GF-D8 (cell line): Measurements from ENCODE around the gene RASL12.

Experiments used
- DNase-seq: peaks from one replicate; lab custom pipeline; 2025; lab: John Stamatoyannopoulos, UW

Gene RASL12

DNA sequence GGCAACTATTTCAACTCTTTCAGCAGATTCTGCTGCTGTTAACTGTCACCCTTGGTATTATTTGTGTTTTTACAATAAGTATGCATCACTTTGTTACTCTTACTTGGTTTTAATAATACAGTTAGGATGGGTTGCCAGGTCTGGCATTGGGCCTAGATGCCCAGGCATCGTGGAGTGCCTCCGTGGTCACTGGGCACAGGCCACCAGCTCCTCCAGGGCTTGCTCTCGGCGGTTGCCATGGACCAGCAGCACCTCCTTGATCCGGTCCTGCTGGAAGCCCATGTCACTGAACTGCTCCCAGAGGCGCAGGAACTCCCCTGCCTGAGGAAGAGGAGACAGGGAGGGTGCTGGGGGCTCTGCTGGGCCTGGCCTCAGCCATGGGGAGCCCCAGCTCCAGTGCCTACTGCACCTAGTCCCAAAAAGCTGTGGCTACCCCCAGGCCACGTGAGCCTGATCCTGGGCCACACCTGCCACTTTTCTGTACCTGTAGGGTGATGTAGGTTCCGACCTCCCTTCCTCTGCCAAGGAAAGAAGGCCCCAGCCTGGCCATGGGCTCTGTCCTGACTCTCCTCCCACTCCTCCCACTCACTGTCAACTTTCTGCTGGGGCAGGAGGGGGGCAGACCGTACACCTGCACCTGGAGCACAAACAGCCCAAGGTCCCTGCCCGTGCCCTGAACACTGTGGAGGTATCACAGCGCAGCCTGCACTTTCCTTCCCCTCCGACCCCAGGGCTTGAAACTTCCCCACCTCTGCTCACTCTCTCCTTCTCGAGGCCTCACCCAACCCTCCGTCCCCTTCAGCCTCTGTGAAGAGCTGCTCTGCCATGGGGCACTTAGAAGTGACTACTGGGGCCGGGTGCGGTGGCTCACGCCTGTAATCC, 25.4 kb upstream of the RASL12 start:
- no peak for DNase-seq

DNA sequence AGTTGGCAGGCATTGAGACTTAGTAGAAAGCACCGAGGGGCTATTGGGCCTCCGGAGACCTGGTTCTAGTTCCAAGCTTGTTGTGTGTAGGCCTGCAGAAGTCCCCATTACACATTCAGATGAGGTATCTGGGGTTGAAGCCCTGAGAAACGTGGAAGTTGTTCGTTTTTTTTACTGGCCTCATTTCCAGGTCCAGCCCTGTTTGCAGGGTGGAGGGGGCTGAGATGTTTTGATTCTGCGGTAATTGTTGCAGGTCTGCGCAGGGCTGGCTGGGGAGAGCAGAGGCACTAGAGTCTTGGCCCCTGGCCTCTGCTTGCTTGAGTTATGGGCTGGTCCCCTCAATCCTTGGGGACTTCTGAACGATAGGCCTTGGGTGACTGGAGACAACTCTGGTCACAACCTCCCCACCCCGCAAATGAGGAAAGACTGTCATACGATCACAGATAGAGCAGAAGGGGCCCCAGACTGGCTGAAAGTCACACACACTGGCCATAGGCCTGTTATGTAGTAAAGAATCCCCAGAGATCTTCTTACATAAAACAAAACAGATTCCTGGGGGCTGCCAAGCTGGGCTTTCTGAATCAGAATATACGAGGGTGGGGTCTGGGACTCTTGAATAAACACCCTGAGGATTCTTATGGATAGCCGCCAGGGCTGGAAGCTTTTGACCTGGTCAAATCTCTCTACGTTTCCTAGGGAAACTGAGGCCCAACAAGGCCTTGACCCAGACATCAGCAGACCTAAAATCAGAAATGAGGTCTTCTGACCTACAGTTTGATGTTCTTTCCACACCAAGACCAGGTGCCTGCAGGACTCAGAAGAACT, 24.4 kb upstream of the RASL12 start:
- DNase-seq = no peak

DNA sequence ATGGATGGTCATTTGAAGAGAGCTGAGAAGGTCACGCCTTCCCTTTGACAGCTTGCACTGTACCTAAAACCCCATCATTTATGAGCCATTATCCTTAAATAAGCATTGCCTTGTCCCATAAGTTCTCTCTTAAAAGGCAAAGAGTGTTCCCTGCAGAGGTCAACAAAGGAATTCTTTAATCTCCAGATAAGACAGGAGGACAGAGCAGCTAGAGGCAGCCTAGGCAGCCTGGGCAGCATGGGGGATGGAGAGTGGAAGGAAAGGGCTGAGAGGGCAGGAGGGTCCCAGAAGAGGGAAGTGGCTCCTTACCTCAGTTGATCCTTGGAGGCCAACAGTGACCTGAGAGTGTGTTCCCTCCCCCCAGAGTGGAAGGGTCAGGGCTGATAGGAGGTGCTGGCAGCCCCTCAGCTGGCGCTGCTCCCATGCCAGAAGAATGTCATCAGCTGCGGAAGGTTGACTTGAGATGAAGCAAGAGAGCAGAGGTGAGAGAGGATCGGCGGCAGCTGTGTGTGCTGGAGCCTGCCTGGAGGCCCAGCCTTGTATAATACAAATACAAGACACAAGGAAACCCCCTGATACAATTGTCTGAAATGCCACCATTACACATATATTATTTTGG, 21.5 kb upstream of the RASL12 start:
- DNase-seq = no peak

DNA sequence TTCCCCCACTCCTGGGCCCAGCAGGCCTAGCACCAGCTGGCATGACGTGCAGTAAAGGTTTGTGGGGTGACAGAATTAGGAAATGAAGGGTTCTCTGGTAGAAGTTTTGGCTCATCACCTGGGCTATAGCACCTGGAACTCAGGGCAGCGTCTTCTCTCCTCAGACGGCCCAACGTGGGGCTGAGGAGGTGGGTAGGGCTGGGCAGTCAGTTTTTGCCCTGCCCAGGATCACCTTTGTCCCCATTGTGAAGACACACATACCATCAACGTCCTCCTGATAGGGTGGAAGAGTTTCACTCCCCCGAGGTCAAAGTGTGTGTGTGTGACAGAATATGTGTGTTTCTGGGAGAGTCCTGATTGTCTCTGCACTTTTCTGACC, 20.8 kb upstream of the RASL12 start:
- no peak for DNase-seq

DNA sequence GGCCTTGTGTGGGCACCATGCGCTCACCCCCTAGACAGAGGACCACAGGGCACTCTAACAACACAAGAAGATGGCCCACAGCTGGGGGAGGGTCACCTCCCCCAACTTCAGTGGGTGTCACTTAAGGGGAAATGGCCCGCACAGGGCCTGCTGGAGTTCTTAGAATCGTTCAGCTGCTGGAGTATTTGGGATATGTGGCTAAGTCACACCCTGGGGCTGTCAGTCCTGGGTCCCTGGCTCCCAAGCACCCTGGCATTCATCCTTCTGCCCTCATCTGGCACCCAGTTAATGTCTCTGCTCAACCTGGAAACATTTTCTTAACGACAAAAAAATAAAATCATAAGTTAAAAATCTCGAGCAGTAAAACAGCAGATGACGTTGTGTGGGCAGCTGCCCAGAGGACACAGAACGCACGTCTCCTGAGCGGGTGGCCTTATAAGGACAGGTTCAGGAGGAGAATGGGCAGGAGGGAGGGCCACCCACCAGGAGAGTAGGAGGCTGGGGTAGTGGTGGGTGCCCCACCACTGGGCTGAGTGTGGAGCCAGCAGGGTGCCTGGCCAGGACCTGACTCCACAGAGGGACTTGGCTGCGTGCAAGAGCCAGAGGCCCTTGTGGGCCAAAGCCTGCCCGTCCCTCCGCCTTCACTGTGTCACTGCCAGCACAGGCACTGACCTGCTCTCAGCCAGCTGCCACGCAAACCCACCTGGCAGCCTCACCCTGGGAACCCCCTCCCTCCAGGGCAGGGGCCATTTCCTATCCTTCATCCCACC, 20.3 kb upstream of the RASL12 start:
- DNase-seq = no peak

DNA sequence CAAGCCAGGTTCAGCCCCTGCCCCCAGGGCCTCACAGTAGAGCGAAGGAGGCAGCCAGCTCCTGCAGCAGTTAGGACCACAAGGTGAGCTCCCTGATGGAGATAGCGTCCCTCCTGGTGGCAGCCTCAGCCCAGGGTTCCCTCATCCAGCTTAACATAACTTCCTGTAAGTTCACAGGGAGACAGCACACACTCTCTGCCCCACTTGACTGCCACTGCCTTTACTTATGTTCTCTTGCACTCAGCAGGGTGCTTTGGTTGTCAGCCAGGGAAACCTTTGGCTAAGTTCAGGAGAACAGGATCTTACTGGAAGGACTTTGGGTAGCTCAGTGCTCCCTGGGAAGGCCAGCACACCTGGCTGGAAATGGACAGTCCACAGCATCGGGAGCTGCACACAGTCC, 19.6 kb upstream of the RASL12 start:
- no peak for DNase-seq

DNA sequence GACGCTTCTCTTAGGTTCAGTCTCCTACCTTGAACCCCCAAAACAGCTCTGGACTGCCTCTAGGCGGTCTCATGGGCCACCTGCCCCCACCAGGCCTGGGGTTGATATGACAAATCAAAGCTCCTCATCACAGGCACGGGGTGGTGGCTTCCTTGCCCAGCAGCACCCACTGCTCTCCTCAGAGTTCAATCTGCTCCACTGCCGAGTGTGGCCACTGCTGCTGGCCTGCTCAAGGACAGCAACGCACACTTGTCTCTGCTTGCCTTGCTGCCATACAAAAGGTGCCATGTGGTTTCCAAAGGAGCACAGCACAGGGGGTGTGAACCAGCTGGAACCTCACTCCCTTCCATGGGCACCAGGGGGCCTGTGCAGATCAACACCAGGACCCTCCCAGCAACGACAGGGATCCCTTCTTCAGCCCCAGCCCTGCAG, 18.9 kb upstream of the RASL12 start:
- no peak for DNase-seq

DNA sequence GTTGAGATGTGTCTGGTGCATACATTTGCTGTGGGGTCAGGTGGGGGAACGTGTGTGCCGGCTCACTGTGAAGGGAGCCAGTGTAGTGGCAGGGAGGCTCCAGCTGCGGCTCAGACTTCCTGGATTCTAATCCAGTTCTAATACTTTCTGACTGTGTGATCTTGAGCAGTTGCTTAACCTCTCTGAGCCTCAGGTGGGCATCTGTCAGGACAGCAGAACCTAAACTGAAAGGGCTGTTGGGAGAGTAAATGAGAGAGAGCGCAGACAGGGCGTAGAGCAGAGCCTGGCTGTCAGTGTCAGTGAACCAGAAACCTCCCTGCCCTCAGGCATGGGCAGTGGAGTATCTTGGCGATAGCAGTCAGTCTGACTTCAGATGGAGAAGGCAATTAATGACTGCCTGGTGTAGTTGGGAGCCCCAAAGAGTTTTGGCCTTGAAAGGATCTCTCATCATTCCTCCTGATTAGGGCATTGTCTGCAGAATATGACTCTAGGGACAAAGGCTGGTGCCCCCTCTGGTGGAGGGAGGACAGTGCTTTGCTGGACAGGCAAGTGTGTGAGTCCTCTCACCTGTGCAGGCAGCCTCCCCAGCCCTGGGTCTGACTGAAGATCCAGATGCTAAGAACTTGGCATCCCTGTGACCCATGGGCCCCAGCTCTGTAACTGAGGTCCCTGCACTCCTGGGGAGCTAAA, 18.3 kb upstream of the RASL12 start:
- DNase-seq = no peak

DNA sequence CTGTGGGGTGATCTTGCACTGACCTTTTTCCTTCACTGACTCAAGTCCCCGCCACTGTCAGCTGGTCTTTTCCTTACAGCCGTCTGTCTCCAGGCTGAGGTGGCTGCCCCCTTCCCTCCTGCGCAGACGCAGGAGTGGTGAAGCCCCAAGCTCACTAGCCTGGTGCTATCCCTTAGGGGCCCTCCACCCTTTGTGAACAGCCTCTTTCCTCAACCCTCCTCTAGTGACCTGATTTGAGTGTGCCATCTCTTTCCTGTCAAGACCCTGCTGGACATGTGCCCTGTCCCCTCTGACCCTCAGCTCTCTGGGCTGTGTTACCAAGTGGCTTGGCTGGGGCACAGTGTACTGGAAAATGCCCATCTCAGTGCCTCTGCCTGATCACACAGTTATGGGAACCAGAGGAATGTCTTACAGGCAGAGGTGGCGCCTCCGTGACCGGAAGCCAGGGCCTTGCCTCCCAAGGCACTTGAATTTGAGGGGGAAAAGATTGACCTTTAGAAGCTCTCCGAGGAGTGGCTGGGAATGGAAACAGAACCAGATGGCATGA, 17.5 kb upstream of the RASL12 start:
- no peak for DNase-seq

DNA sequence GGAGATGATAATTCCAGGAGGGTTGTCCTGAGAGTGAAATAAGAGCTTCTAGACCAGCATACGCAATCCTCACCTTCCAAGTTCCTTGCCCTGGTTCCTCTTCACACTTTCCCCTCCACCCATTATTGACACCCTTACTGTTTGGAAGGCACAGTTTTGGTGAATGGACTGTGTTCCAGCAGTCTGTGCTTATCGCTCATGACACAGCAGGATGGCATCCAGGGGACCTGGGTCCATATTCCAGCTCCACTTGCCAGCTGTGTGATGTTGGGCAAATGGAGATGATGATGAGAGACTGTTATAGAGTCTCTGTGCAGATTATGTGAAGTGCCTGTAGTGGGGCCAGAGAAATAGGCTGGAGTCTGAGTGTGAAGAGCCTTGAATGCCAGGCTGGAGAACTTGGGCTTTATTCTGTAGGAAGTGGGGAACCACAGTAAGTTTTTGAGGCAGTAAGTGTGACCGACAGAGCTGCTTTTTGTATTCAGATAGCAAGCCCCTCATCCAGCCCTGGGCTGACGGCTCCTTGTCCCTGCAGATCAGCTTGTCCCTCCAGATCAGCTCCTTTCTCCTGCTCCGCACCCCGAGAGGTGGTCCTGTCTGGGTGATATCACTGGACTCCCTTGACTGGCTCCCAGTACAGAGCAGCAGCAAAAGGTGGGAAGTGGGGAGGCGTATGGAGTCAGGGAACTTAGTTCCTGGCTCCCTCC, 16.9 kb upstream of the RASL12 start:
- DNase-seq = no peak

DNA sequence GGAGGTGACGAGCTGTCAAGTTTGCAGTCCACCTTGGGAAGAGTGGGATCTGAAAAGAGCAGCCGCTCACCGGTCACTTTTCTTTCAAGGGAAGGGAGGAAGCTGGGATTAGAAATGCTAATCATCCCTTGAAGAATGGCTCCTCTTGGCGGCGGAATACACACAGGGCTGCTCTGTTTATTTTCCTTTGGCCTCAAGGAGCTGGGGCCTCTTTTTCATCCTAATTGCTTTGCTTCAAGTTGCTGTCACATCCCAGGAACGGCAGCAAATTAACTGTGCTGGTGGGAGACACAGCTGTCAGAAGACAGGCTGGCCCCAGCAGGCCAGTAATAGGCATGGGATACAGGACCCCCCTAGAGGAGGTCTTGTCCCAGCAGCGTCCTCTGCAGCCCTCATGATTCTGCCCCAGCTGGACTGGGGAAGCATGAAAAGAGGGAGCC, 15.5 kb upstream of the RASL12 start:
- no peak for DNase-seq

DNA sequence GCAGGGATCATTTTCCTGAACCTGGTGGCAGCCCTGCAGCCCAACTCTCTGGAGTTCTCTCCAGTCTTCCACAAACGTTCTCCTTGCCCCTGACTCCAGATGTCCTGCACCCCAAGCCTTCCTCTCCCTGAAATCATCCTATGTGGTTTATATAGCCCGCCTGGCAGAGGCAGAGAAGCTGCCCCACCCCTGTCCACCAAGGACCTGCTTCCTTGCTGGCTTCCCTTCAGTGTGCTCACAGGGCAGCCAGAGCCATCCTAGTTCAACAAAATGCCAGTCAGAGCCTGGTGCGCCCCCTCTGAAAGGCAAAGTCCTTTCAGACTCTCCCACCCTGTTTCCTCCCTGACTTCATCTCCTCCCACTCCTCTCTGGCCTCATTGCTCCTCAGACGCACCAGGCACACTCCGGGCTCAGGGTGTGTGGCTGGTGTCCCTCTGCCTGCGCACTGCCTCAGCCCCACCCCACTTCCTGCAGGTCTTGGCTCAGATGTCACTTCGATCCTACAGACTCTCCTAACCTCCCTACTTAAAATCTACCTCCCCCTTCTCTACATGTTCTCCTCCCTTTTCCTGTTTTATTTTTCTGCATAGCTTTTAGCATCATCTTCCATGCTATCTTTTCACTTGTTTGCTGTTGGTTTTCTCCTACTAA, 14.6 kb upstream of the RASL12 start:
- DNase-seq = no peak

DNA sequence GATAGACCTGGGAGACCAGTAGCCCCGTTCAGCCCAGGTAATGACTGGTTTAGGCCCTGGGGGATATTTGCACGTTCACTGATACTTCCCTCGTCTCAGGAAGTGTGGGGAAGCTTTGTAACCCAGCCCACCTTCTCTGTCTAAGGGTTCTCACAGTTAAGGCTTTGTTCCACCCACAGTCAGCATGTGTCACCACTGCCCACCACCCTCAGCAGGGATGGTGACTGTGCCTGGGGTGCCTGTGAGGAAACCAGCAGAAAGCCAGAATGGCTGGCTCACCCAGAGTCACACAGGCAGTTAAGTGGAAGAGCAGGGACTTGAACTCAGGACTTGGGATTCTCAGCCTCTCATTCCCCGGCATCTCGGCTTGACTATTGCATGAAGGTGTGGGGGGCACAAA, 14.0 kb upstream of the RASL12 start:
- no peak for DNase-seq

DNA sequence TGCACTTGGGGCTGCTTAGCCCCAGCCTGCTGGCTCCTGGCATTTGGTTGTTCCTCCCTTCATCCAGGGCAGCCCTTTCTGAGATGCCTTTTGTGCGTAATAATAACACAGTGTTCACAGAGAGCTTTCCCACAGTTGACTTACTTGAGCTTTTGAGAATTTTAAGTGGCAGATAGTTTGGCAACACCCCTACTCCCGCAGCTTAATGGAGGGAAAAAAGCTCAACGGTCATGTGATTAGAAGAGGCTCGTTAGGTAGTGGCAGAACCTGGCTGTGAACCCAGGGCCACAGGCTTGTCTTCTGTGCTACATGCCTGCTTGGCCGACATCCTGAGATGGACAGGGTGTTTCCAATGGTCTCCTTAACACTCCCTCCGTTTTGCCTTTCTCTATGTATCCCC, 13.5 kb upstream of the RASL12 start:
- no peak for DNase-seq

DNA sequence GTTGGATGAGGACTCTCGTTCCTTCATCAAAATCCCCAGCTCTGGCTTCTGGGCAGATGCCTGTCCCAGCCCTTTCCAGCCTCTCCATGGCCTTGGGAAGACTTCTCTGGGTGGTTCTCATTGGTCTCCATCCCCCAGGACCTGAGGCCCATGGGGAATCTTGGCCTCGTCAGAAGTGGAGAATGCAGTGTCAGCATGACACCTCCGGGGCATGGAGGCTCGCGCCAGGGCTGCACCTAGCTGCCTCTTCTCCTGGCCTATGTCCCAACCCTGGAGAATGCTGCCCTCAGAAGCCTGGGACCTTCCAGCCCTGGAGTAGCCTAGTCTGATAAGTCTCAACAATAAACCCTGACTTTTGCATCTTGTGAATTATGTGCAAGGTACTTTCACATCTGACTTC, 11.8 kb upstream of the RASL12 start:
- no peak for DNase-seq

DNA sequence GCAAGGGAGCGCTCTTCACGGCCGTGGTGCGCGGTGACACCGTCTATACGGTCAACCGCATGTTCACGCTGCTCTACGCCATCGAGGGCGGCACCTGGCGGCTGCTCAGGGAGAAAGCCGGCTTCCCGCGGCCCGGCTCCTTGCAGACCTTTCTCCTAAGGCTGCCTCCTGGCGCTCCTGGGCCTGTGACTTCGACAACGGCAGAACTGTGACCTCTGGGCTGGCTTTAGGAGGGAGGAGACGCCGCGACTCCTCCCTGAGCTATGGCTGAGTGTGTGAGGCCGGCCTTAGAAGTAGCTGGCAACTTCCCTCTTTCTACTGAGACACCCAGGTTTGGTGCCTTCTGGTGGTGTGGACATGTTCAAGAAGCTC, 10.2 kb upstream of the RASL12 start:
- DNase-seq = no peak

DNA sequence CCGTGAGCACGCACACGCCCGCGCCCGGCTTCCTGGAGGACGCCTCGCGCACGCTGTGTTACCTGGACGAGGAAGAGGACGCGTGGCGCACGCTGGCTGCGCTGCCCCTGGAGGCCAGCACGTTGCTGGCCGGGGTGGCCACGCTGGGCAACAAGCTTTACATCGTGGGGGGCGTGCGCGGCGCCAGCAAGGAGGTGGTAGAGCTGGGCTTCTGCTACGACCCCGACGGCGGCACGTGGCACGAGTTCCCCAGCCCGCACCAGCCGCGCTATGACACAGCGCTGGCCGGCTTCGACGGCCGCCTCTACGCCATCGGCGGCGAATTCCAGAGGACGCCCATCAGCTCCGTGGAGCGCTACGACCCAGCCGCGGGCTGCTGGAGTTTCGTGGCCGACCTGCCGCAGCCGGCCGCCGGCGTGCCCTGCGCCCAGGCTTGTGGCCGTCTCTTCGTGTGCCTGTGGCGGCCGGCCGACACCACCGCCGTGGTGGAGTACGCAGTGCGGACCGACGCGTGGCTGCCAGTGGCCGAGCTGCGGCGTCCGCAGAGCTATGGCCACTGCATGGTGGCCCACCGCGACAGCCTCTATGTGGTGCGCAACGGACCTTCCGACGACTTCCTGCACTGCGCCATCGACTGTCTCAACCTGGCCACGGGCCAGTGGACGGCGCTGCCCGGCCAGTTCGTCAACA, 9.6 kb upstream of the RASL12 start:
- no peak for DNase-seq

DNA sequence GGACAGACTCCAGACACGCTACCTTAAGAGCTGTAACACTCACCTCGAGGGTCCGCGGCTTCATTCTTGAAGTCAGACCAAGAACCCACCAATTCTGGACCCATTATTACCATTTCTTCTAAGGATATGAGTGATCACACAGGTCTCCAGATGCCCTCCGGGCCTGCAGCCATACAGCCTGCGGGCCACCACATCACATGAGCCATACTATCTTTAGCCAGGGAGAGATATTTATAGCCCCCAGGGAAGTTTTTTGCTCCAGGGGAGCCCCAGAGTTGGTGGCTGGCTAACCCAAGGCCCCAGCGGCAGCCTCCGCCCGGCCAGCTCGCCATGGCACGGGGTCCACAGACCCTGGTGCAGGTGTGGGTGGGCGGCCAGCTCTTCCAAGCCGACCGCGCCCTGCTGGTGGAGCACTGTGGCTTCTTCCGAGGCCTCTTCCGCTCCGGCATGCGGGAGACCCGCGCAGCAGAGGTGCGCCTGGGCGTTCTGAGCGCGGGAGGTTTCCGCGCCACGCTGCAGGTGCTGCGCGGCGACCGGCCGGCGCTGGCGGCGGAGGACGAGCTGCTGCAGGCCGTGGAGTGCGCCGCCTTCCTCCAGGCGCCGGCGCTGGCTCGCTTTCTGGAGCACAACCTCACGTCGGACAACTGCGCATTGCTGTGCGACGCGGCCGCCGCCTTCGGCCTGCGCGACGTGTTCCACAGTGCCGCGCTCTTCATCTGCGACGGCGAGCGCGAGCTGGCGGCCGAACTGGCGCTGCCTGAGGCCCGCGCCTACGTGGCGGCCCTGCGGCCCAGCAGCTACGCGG, 8.9 kb upstream of the RASL12 start, which contains the start of gene KBTBD13:
Gene KBTBD13 (plus strand): TSS at position 261 of the 805 bp plus-strand sequence. CDS start 70 bp downstream, at position 331.
- no peak for DNase-seq
